MM.1S (cell line): Measurements from ENCODE around the gene CMIP.
"Not testable (repeated sequence)": the region's sequence is repeated elsewhere in the genome, so short reads cannot be mapped to it uniquely, and the experiment has no call there.

Experiments
- DNase-seq: peaks from one replicate; pipeline ENCODE4 v3.0.0-alpha.2; 2015
- H2AFZ ChIP-seq: fragments of 300-600 bp; sonication (generic); 2 replicates; pipeline ENCODE4 v1.6.0; 2016; ENCODE audit warnings: antibody characterized with exemption, low read length
- H3F3A ChIP-seq: fragments of 300-600 bp; sonication (generic); 2 replicates; pipeline ENCODE4 v1.6.1; 2016; ENCODE audit warnings: mild to moderate bottlenecking, antibody characterized with exemption, low read length, moderate library complexity, mixed read lengths; ENCODE audit not compliant: insufficient read depth
- H3K27ac ChIP-seq: fragments of 300-600 bp; sonication (generic); 2 replicates; pipeline ENCODE4 v1.5.1; 2016; ENCODE audit warnings: mild to moderate bottlenecking, low read length
- H3K27me3 ChIP-seq: fragments of 300-600 bp; sonication (generic); replicated peaks from 2 replicates; pipeline ENCODE4 v1.6.0; 2016; ENCODE audit warnings: low read length; ENCODE audit not compliant: insufficient read depth
- H3K36me3 ChIP-seq: fragments of 300-600 bp; sonication (generic); replicated peaks from 2 replicates; pipeline ENCODE4 v1.6.1; 2016; ENCODE audit warnings: mild to moderate bottlenecking, low read length, mixed read lengths; ENCODE audit not compliant: insufficient read depth
- H3K4me1 ChIP-seq: fragments of 300-600 bp; sonication (generic); 2 replicates; pipeline ENCODE4 v1.6.1; 2016; ENCODE audit warnings: low read length, mixed read lengths
- H3K4me2 ChIP-seq: fragments of 300-600 bp; sonication (generic); 2 replicates; pipeline ENCODE4 v1.6.0; 2016; ENCODE audit warnings: low read depth, low read length
- H3K4me3 ChIP-seq: fragments of 300-600 bp; sonication (generic); 2 replicates; pipeline ENCODE4 v1.5.1; 2016; ENCODE audit warnings: low read length, mixed read lengths
- H3K79me2 ChIP-seq: fragments of 300-600 bp; sonication (generic); 2 replicates; pipeline ENCODE4 v1.6.1; 2016; ENCODE audit warnings: mixed run types, low read length, mixed read lengths
- H3K9ac ChIP-seq: fragments of 300-600 bp; sonication (generic); 2 replicates; pipeline ENCODE4 v1.6.1; 2016; ENCODE audit warnings: low read length, mixed read lengths
- H3K9me2 ChIP-seq: fragments of 300-600 bp; sonication (generic); replicated peaks from 2 replicates; pipeline ENCODE4 v1.6.1; 2016; ENCODE audit warnings: mild to moderate bottlenecking, low read length, mixed read lengths; ENCODE audit not compliant: insufficient read depth
- H3K9me3 ChIP-seq: fragments of 300-600 bp; sonication (generic); replicated peaks from 2 replicates; pipeline ENCODE4 v1.6.1; 2016; ENCODE audit warnings: mild to moderate bottlenecking, low read length, mixed read lengths; ENCODE audit not compliant: insufficient read depth
- H4K20me1 ChIP-seq: fragments of 300-600 bp; sonication (generic); 2 replicates; pipeline ENCODE4 v1.6.1; 2016; ENCODE audit warnings: mild to moderate bottlenecking, low read length, moderate library complexity, mixed read lengths; ENCODE audit not compliant: insufficient read depth
- CTCF ChIP-seq: fragments of 300-600 bp; sonication (generic); IDR thresholded peaks from 2 replicates; pipeline ENCODE4 v1.5.1; 2016; ENCODE audit warnings: antibody characterized with exemption, low read length, mixed read lengths
- EZH2 ChIP-seq: fragments of 300-600 bp; sonication (generic); optimal IDR thresholded peaks from 2 replicates; pipeline ENCODE3; 2017; ENCODE audit warnings: low read depth, mild to moderate bottlenecking, antibody characterized with exemption, low read length, mixed read lengths
- EZH2phosphoT487 ChIP-seq: fragments of 300-600 bp; sonication (generic); IDR thresholded peaks from 2 replicates; pipeline ENCODE4 v1.6.1; 2018; ENCODE audit warnings: antibody characterized with exemption, low read length

Gene CMIP

DNA sequence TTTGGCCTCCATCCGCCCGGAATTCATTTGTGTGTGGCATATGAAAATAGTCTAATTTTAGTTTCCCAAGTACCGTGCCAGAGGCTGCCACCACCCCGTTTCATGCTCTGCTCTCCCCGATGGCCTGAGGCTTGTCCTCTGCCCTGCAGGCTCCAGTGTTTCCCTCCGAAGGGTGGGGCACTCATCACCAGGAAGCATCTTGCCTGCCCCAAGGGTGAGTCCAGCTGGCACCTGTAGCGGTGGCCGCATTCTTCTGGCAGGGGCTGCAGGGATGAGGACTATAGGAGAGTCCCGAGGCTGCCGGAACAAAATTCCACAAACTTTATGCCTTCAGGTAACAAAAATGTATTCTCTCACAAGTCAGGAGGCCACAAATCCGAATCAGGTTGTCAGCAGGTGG lies 23.1 kb upstream of the CMIP start:
- H3K79me2 ChIP-seq, result no peaks in the 10 kb centered on the region
- no peak overlapping the region for H3K4me3 ChIP-seq
- H3K27ac ChIP-seq, result no peak overlapping the region
- no peak for DNase-seq
- peaks cover 8% of the 10 kb centered on the region; the same call in 1 of the 2 replicates for H3K4me1 ChIP-seq
- no peak overlapping the region for H2AFZ ChIP-seq
- H3K27me3 ChIP-seq, result no peaks in the 10 kb centered on the region
- no peaks in the 10 kb centered on the region for H3K9me3 ChIP-seq
- H3F3A ChIP-seq, result no peaks in the 10 kb centered on the region
- no peak overlapping the region for H3K9ac ChIP-seq
- no peak for TF ChIP-seq EZH2phosphoT487
- TF ChIP-seq EZH2, result no peak
- no peak for TF ChIP-seq CTCF
- no peaks in the 10 kb centered on the region for H3K9me2 ChIP-seq
- H4K20me1 ChIP-seq, result no peaks in the 10 kb centered on the region
- H3K4me2 ChIP-seq, result no peak overlapping the region
- H3K36me3 ChIP-seq, result no peaks in the 10 kb centered on the region

GRCh38 chr16:81422153-81422552 lies 22.5 kb upstream of the CMIP start:
- not testable (repeated sequence) for H3K4me3 ChIP-seq, H3K27me3 ChIP-seq, H3F3A ChIP-seq, H3K4me2 ChIP-seq, H3K4me1 ChIP-seq, DNase-seq, H3K27ac ChIP-seq, H2AFZ ChIP-seq, H3K9me2 ChIP-seq, H3K9me3 ChIP-seq, H4K20me1 ChIP-seq, H3K36me3 ChIP-seq, H3K79me2 ChIP-seq, H3K9ac ChIP-seq

GRCh38 chr16:81424771-81425170 lies 19.8 kb upstream of the CMIP start:
- Histone ChIP-seq H3K36me3 (no peaks in the 10 kb centered on the region), H4K20me1 (no peaks in the 10 kb centered on the region), H3K4me1 (peaks cover 8% of the 10 kb centered on the region; the same call in 1 of the 2 replicates), H3K27me3 (no peaks in the 10 kb centered on the region), H3K27ac (no peak overlapping the region), H3K9ac (no peak overlapping the region), H3K4me3 (no peak overlapping the region), H3K9me2 (no peaks in the 10 kb centered on the region), H3K9me3 (no peaks in the 10 kb centered on the region), H2AFZ (no peak overlapping the region), H3F3A (no peaks in the 10 kb centered on the region), H3K79me2 (no peaks in the 10 kb centered on the region), H3K4me2 (no peak overlapping the region)
- TF ChIP-seq CTCF (no peak), EZH2phosphoT487 (no peak)
- DNase-seq, result peak; percentile 45

DNA sequence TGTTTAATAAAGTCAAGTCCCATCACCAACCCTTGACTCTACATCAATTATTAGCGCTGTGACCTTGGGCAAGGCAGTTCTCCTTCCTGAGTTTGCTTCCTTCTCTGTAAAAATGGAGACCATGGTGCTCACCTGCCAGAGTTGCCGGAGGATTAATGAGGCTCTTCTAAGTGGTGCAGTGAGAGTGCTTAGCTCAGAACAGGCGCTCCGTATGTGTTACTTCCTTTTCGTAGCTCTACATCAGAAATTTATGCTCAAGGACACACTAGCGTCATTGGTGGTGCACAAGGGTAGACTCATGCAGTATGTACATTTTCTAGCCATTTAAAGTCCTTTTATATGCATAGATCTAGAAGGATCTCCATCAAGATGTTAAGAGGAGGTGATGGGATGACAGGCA lies 17.4 kb upstream of the CMIP start:
- H3F3A ChIP-seq, result peaks cover 13% of the 10 kb centered on the region
- H3K9me3 ChIP-seq, result no peaks in the 10 kb centered on the region
- no peak overlapping the region for H2AFZ ChIP-seq
- no peak for DNase-seq
- H3K9ac ChIP-seq, result no peak overlapping the region
- no peaks in the 10 kb centered on the region for H3K79me2 ChIP-seq
- no peak overlapping the region for H3K27ac ChIP-seq
- TF ChIP-seq EZH2phosphoT487 (no peak), EZH2 (no peak), CTCF (no peak)
- no peaks in the 10 kb centered on the region for H3K27me3 ChIP-seq
- peaks cover 19% of the 10 kb centered on the region for H3K4me1 ChIP-seq
- H3K4me2 ChIP-seq, result no peak overlapping the region
- H4K20me1 ChIP-seq, result no peaks in the 10 kb centered on the region
- no peaks in the 10 kb centered on the region for H3K9me2 ChIP-seq
- no peak overlapping the region for H3K4me3 ChIP-seq
- no peaks in the 10 kb centered on the region for H3K36me3 ChIP-seq
